Lower lobe of right lung (tissue), 2 donors: Measurements from ENCODE around the gene MRPL33. TPM values are rescaled to one million over a fixed set of nuclear protein-coding genes. Genes with fewer than 3 reads are reported as not detected.
A peak's percentile ranks its signal among the peaks of the same experiment; 100 is the strongest.

ENCODE experiments used
- ATAC-seq, 2 donors: fragments of 200-7000 bp; cut with Tn5 transposase; one replicate each; pipeline ENCODE4 v1.9.1; 2020 to 2022; ENCODE audit warnings: mild to moderate bottlenecking in 2 of 2, moderate library complexity in 2 of 2
- DNase-seq: peaks from one replicate; pipeline ENCODE4 v3.0.0-alpha.2; 2020
- H3K27ac ChIP-seq: fragments of 200-600 bp; one replicate; pipeline ENCODE4 v1.8.0; 2022
- H3K27me3 ChIP-seq: fragments of 200-600 bp; one replicate; pipeline ENCODE4 v1.8.0; 2022; ENCODE audit warnings: low read depth
- H3K36me3 ChIP-seq: fragments of 200-600 bp; one replicate; pipeline ENCODE4 v1.8.0; 2022; ENCODE audit warnings: mild to moderate bottlenecking
- H3K4me1 ChIP-seq: fragments of 200-600 bp; one replicate; pipeline ENCODE4 v1.8.0; 2022
- H3K4me3 ChIP-seq: fragments of 200-600 bp; one replicate; pipeline ENCODE4 v1.8.0; 2022; ENCODE audit warnings: mild to moderate bottlenecking
- H3K9me3 ChIP-seq: fragments of 200-600 bp; one replicate; pipeline ENCODE4 v1.8.0; 2022
- CTCF ChIP-seq: fragments of 200-600 bp; IDR thresholded peaks from one replicate; pipeline ENCODE4 v1.8.0; 2022; ENCODE audit warnings: antibody characterized with exemption, mild to moderate bottlenecking
- intact Hi-C: fragments of 100-400 bp; cut with DNase I; formaldehyde crosslinking; loops from one replicate; pipeline ENCODE4 v1.11.0; 2022
- total RNA-seq: library from RNA; stranded (reverse); fragmentation: NEBNext Ultra II Directional; extraction: Animal tissue kit (Norgen Biotek cat#: 25700); gene quantifications from one replicate; pipeline ENCODE4 v1.2.1, GENCODE V29; 2021
- donor health status: DM: no; HTN: yes; CAD: no; lungs with severe emphysema.

Gene MRPL33
- total RNA-seq, 1 donor from 2014 or later = 93.3 TPM

- no peaks in the 10 kb centered on the region for H3K27me3 ChIP-seq
- peaks cover 9% of the 10 kb centered on the region for H3K4me1 ChIP-seq
- ATAC-seq (no peak), DNase-seq (no peak)
- intact Hi-C loops = no loop called here
- no peak overlapping the region for H3K27ac ChIP-seq
- H3K4me3 ChIP-seq = no peak overlapping the region
- peaks cover 32% of the 10 kb centered on the region for H3K36me3 ChIP-seq
- TF ChIP-seq CTCF = no peak
- H3K9me3 ChIP-seq = no peaks in the 10 kb centered on the region
Measured at GRCh38 chr2:27781496-27781895, 10.0 kb downstream of the MRPL33 start.

- Histone ChIP-seq H3K27me3 (no peaks in the 10 kb centered on the region), H3K27ac (no peak overlapping the region), H3K4me3 (no peak overlapping the region), H3K4me1 (peaks cover 8% of the 10 kb centered on the region), H3K9me3 (no peaks in the 10 kb centered on the region), H3K36me3 (peaks cover 22% of the 10 kb centered on the region)
- intact Hi-C loops = no loop called here
- ATAC-seq (no peak), DNase-seq (no peak)
- no peak for TF ChIP-seq CTCF
Measured at GRCh38 chr2:27782701-27783100, 11.2 kb downstream of the MRPL33 start.

GRCh38 chr2:27790796-27791195 is 19.3 kb downstream of the MRPL33 start:
- H3K36me3 ChIP-seq = no peaks in the 10 kb centered on the region
- ATAC-seq (no peak), DNase-seq (no peak)
- no peak for TF ChIP-seq CTCF
- no peak overlapping the region for H3K4me3 ChIP-seq
- H3K4me1 ChIP-seq = peaks cover 4% of the 10 kb centered on the region
- H3K27me3 ChIP-seq = no peaks in the 10 kb centered on the region
- H3K9me3 ChIP-seq = no peaks in the 10 kb centered on the region
- intact Hi-C loops = no loop called here
- H3K27ac ChIP-seq = no peak overlapping the region

GRCh38 chr2:27792759-27793158 is 21.2 kb downstream of the MRPL33 start:
- H3K27me3 ChIP-seq = no peaks in the 10 kb centered on the region
- H3K36me3 ChIP-seq = no peaks in the 10 kb centered on the region
- DNase-seq = no peak
- no peak for TF ChIP-seq CTCF
- ATAC-seq = no peak
- no peak overlapping the region for H3K4me3 ChIP-seq
- no peak overlapping the region for H3K27ac ChIP-seq
- H3K9me3 ChIP-seq = no peaks in the 10 kb centered on the region
- H3K4me1 ChIP-seq = peaks cover 18% of the 10 kb centered on the region
- intact Hi-C loops = no loop called here

GRCh38 chr2:27795093-27795834 is 23.7 kb downstream of the MRPL33 start:
- Histone ChIP-seq H3K36me3 (no peaks in the 10 kb centered on the region), H3K27ac (peak overlapping the region; percentile 43)
- intact Hi-C loops = no loop called here

More at GRCh38 chr2:27795093-27795834, 23.7 kb downstream of the MRPL33 start:
- Histone ChIP-seq H3K4me3 (no peak overlapping the region), H3K9me3 (no peaks in the 10 kb centered on the region), H3K27me3 (no peaks in the 10 kb centered on the region), H3K4me1 (peaks cover 36% of the 10 kb centered on the region)
- TF ChIP-seq CTCF = no peak
- ATAC-seq (no peak), DNase-seq (no peak)
